HG03039 (cell line): ENCODE measurements around the gene RNF38.
"Not testable (repeated sequence)": the region's sequence is repeated elsewhere in the genome, so short reads cannot be mapped to it uniquely, and the experiment has no call there.

Source experiments
- ATAC-seq: cut with Tn5 transposase; IDR thresholded peaks from one replicate; pipeline ENCODE4 v1.9.1; 2021; ENCODE audit warnings: mild to moderate bottlenecking, moderate library complexity; ENCODE audit not compliant: unreplicated experiment

The RNF38 gene

GRCh38 chr9:36407122-36407723 lies 7.2 kb upstream of the RNF38 start:
- ATAC-seq, result no peak

- ATAC-seq, result no peak
These were observed 2.5 kb upstream of the RNF38 start for GRCh38 chr9:36402536-36402935.

GRCh38 chr9:36401897-36402480 lies 1.9 kb upstream of the RNF38 start:
- ATAC-seq, result no peak

GRCh38 chr9:36401164-36401740 lies 1.2 kb upstream of the RNF38 start:
- ATAC-seq, result peak; percentile 53

GRCh38 chr9:36400332-36401163 lies 479 bp upstream of the RNF38 start:
- peak; percentile 73 for ATAC-seq

GRCh38 chr9:36398745-36399144 lies 1.3 kb downstream of the RNF38 start:
- ATAC-seq, result no peak

- ATAC-seq, result no peak
These were observed 3.1 kb downstream of the RNF38 start for GRCh38 chr9:36396985-36397384.

GRCh38 chr9:36392489-36392888 lies 7.6 kb downstream of the RNF38 start:
- no peak for ATAC-seq

GRCh38 chr9:36389590-36389989 lies 10.5 kb downstream of the RNF38 start:
- no peak for ATAC-seq

- not testable (repeated sequence) for ATAC-seq
These were observed 13.6 kb downstream of the RNF38 start for GRCh38 chr9:36386396-36386965.

- ATAC-seq, result no peak
These were observed 17.6 kb downstream of the RNF38 start for GRCh38 chr9:36382484-36382883.

- ATAC-seq, result no peak
These were observed 35.5 kb downstream of the RNF38 start for GRCh38 chr9:36364577-36364976.

- ATAC-seq, result no peak
These were observed 36.6 kb downstream of the RNF38 start for GRCh38 chr9:36363448-36363847.

- no peak for ATAC-seq
These were observed 41.6 kb downstream of the RNF38 start for GRCh38 chr9:36358486-36358885.

- ATAC-seq, result no peak
These were observed 42.4 kb downstream of the RNF38 start for GRCh38 chr9:36357639-36358038.

- ATAC-seq, result no peak
These were observed 53.5 kb downstream of the RNF38 start for GRCh38 chr9:36346569-36346968.

- ATAC-seq, result no peak
These were observed 54.8 kb downstream of the RNF38 start for GRCh38 chr9:36345103-36345846.

- no peak for ATAC-seq
These were observed 58.0 kb downstream of the RNF38 start for GRCh38 chr9:36341936-36342577.

- no peak for ATAC-seq
These were observed 62.2 kb downstream of the RNF38 start for GRCh38 chr9:36337865-36338264.

GRCh38 chr9:36337002-36337401 lies 63.1 kb downstream of the RNF38 start:
- ATAC-seq, result no peak
